C4-2B (cell line): ENCODE measurements around the gene SLC49A3.

Experiments used
- CTCF ChIP-seq: fragments of 450-650 bp; conservative IDR thresholded peaks from 2 replicates; pipeline ENCODE4 v1.5.1; 2017; ENCODE audit warnings: mild to moderate bottlenecking
- ZFX ChIP-seq: fragments of 450-650 bp; IDR thresholded peaks from 2 replicates; pipeline ENCODE4 v1.6.1; 2017

- TF ChIP-seq CTCF (no peak), ZFX (no peak)
These were observed 29.1 kb downstream of the SLC49A3 start for GRCh38 chr4:659851-660250.
